Measurements from ENCODE around the gene BRD4.
A peak's percentile ranks its signal among the peaks of the same experiment; 100 is the strongest.

Gene BRD4

DNA sequence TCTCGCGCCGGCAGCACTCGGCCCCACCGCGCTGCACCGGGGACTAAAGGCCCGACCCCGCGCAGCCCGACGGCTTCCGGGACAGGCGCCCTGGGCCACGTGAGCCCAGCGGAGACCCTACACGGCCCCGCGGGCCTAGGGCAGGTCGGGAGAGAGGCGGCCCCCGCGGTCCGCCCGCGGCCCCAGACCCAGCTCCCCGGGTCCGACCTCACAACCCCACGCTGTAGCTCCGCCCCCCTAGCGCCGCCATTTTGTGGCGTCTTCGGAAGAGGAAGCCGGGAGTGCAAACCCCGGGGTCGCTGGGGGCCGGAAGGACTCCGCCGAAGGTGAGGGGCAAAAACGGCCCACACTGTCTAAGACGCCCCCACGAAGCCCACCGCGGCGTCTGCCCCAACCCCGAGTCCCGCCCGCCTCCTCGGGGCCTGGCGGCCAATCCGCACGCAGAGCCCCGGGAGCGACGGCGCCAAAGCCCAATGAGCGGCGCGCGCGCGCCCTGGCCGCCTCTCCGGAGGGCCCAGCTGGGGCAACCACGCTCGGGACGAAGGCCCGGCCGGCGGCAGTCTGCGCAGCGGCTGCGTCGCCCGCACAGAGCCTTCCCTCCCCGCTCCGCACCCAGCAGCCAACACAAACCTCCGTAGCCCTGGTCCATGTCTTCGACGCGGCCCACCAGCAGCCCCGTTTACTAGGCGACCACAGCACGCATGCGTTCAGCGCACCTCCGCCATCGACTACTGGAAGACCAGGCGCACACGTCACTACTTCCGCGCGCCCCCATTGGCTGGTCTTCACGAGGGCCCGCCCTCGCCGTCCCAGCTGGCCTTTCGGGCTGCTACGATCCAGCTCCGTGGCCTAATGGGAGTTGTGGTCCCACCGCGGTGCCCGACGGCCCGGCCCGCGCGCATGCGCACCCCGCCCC lies 47.0 kb upstream of the BRD4 start, which contains the start of gene AKAP8 (continued):
- no peak for TF ChIP-seq ZNF510 (tag by site-specific recombination; IDR thresholded peaks at IDR 0.05; ENCODE audit: insufficient replicate concordance)
- no peak for TF ChIP-seq ZNF157 (tag by site-specific recombination; IDR thresholded peaks at IDR 0.05)
- TF ChIP-seq ZNF221 (tag by site-specific recombination; IDR thresholded peaks at IDR 0.05; ENCODE audit: borderline replicate concordance), result no peak
- TF ChIP-seq, protein P1, sequence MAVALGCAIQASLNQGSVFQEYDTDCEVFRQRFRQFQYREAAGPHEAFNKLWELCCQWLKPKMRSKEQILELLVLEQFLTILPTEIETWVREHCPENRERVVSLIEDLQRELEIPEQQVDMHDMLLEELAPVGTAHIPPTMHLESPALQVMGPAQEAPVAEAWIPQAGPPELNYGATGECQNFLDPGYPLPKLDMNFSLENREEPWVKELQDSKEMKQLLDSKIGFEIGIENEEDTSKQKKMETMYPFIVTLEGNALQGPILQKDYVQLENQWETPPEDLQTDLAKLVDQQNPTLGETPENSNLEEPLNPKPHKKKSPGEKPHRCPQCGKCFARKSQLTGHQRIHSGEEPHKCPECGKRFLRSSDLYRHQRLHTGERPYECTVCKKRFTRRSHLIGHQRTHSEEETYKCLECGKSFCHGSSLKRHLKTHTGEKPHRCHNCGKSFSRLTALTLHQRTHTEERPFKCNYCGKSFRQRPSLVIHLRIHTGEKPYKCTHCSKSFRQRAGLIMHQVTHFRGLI (tag by site-specific recombination; IDR thresholded peaks at IDR 0.05), result 0 out of 2 replicates have a peak, but pooled peaks have one; percentile 12
- no peak for TF ChIP-seq ZNF354C (tag by site-specific recombination; IDR thresholded peaks at IDR 0.05; ENCODE audit: borderline replicate concordance, low read depth)
- no peak for TF ChIP-seq ZNF175 (tag by site-specific recombination; IDR thresholded peaks at IDR 0.05)
- no peak for TF ChIP-seq BCL11A (tag by site-specific recombination; IDR thresholded peaks at IDR 0.05; ENCODE audit: low read depth)
- no peak for TF ChIP-seq PRDM1 (tag by site-specific recombination; IDR thresholded peaks at IDR 0.05)
- TF ChIP-seq, protein P2, sequence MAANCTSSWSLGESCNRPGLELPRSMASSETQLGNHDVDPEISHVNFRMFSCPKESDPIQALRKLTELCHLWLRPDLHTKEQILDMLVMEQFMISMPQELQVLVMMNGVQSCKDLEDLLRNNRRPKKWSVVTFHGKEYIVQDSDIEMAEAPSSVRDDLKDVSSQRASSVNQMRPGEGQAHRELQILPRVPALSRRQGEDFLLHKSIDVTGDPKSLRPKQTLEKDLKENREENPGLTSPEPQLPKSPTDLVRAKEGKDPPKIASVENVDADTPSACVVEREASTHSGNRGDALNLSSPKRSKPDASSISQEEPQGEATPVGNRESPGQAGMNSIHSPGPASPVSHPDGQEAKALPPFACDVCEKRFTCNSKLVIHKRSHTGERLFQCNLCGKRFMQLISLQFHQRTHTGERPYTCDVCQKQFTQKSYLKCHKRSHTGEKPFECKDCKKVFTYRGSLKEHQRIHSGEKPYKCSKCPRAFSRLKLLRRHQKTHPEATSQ (tag by site-specific recombination; IDR thresholded peaks at IDR 0.05), result no peak
- TF ChIP-seq ZNF596 (tag by site-specific recombination; IDR thresholded peaks at IDR 0.05), result 0 out of 2 replicates have a peak, but pooled peaks have one; percentile 16
- peak; percentile 56; the same call in 1 of the 2 replicates for TF ChIP-seq ZBTB8A (tag by site-specific recombination; IDR thresholded peaks at IDR 0.05)
- no peak for TF ChIP-seq ZNF654 (tag by site-specific recombination; IDR thresholded peaks at IDR 0.05; ENCODE audit: low read depth)
- no peak for TF ChIP-seq ZNF24 (tag by site-specific recombination; IDR thresholded peaks at IDR 0.05)
- TF ChIP-seq HOXD13 (CRISPR knock-in tag; IDR thresholded peaks at IDR 0.05; ENCODE audit: borderline replicate concordance), result no peak
- TF ChIP-seq, protein P3, sequence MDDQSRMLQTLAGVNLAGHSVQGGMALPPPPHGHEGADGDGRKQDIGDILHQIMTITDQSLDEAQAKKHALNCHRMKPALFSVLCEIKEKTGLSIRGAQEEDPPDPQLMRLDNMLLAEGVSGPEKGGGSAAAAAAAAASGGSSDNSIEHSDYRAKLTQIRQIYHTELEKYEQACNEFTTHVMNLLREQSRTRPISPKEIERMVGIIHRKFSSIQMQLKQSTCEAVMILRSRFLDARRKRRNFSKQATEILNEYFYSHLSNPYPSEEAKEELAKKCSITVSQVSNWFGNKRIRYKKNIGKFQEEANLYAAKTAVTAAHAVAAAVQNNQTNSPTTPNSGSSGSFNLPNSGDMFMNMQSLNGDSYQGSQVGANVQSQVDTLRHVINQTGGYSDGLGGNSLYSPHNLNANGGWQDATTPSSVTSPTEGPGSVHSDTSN (CRISPR knock-in tag; IDR thresholded peaks at IDR 0.05), result peak; percentile 69; the same call in 1 of the 2 replicates
- no peak for TF ChIP-seq ZNF610 (tag by site-specific recombination; IDR thresholded peaks at IDR 0.05; ENCODE audit: borderline replicate concordance)
- TF ChIP-seq, protein P4, sequence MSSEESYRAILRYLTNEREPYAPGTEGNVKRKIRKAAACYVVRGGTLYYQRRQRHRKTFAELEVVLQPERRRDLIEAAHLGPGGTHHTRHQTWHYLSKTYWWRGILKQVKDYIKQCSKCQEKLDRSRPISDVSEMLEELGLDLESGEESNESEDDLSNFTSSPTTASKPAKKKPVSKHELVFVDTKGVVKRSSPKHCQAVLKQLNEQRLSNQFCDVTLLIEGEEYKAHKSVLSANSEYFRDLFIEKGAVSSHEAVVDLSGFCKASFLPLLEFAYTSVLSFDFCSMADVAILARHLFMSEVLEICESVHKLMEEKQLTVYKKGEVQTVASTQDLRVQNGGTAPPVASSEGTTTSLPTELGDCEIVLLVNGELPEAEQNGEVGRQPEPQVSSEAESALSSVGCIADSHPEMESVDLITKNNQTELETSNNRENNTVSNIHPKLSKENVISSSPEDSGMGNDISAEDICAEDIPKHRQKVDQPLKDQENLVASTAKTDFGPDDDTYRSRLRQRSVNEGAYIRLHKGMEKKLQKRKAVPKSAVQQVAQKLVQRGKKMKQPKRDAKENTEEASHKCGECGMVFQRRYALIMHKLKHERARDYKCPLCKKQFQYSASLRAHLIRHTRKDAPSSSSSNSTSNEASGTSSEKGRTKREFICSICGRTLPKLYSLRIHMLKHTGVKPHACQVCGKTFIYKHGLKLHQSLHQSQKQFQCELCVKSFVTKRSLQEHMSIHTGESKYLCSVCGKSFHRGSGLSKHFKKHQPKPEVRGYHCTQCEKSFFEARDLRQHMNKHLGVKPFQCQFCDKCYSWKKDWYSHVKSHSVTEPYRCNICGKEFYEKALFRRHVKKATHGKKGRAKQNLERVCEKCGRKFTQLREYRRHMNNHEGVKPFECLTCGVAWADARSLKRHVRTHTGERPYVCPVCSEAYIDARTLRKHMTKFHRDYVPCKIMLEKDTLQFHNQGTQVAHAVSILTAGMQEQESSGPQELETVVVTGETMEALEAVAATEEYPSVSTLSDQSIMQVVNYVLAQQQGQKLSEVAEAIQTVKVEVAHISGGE (tag by site-specific recombination; conservative IDR thresholded peaks at IDR 0.05; ENCODE audit: low read depth), result peak; percentile 83
- TF ChIP-seq ZNF366 (tag by site-specific recombination; conservative IDR thresholded peaks at IDR 0.05), result no peak
- no peak for TF ChIP-seq ZNF214 (tag by site-specific recombination; IDR thresholded peaks at IDR 0.05; ENCODE audit: borderline replicate concordance)
- peak; percentile 67 for TF ChIP-seq YY1 (tag by site-specific recombination; IDR thresholded peaks at IDR 0.05)
- no peak for TF ChIP-seq ZNF423 (tag by site-specific recombination; IDR thresholded peaks at IDR 0.05)
- TF ChIP-seq SP7 (tag by site-specific recombination; IDR thresholded peaks at IDR 0.05), result 0 out of 2 replicates have a peak, but pooled peaks have one; percentile 17
- no peak for TF ChIP-seq HOXA7 (CRISPR knock-in tag; IDR thresholded peaks at IDR 0.05; ENCODE audit: borderline replicate concordance)
- peak; percentile 55 for TF ChIP-seq ZNF629 (tag by site-specific recombination; IDR thresholded peaks at IDR 0.05)
- no peak for TF ChIP-seq ZNF266 (tag by site-specific recombination; IDR thresholded peaks at IDR 0.05; ENCODE audit: low read depth)
- TF ChIP-seq GLI4 (tag by site-specific recombination; IDR thresholded peaks at IDR 0.05), result no peak
- TF ChIP-seq, protein P5, sequence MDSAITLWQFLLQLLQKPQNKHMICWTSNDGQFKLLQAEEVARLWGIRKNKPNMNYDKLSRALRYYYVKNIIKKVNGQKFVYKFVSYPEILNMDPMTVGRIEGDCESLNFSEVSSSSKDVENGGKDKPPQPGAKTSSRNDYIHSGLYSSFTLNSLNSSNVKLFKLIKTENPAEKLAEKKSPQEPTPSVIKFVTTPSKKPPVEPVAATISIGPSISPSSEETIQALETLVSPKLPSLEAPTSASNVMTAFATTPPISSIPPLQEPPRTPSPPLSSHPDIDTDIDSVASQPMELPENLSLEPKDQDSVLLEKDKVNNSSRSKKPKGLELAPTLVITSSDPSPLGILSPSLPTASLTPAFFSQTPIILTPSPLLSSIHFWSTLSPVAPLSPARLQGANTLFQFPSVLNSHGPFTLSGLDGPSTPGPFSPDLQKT (IDR thresholded peaks at IDR 0.05; ENCODE audit: borderline replicate concordance, low read depth, low read length), result no peak
- no peak for TF ChIP-seq ZNF16 (tag by site-specific recombination; IDR thresholded peaks at IDR 0.05; ENCODE audit: low read depth)
- no peak; the same call in 1 of the 2 replicates for TF ChIP-seq ZFP69B (tag by site-specific recombination; IDR thresholded peaks at IDR 0.05)
- no peak for TF ChIP-seq ZNF560 (tag by site-specific recombination; IDR thresholded peaks at IDR 0.05; ENCODE audit: borderline replicate concordance)
- no peak for TF ChIP-seq OVOL3 (tag by site-specific recombination; IDR thresholded peaks at IDR 0.05)

Data from HEK293 (cell line).